NCI-H2227 treated with DMSO at 0.1 percent for 48 hours (cell line): Measurements from ENCODE around the gene GNAQ.
A peak's percentile ranks its signal among the peaks of the same experiment; 100 is the strongest.
"Not testable (repeated sequence)": the region's sequence is repeated elsewhere in the genome, so short reads cannot be mapped to it uniquely, and the experiment has no call there.

ENCODE experiments used
- DNase-seq: peaks from one replicate; lab custom pipeline; 2025; lab: John Stamatoyannopoulos, UW

The GNAQ gene

DNA sequence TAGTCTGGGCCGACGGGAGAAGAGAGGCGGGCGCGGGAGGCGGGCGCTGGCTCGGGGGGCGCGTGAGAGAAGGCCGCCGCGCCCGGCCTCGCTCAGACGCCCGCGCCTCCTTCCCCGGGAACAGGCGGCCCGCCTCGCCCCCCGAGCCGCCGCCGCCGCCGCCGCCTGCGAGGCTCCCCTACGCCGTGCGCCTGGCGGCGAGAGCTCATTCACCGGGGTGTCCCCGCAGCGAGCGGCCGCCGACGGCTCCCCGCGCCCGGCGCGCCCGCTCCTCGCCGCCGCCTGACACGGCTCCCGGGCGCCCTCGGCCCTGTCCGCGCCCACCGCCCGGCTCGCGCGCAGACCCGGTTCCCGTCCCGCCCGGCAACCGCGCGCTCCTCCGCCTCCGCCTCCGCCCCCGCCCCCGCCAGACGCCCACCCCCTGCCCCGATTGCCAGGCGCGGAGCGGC, at the start of gene GNAQ:
TSS of gene GNAQ (minus strand) at position 368 of the 449 bp plus-strand sequence. CDS start 576 bp downstream, outside the sequence.
- DNase-seq: no peak

DNA sequence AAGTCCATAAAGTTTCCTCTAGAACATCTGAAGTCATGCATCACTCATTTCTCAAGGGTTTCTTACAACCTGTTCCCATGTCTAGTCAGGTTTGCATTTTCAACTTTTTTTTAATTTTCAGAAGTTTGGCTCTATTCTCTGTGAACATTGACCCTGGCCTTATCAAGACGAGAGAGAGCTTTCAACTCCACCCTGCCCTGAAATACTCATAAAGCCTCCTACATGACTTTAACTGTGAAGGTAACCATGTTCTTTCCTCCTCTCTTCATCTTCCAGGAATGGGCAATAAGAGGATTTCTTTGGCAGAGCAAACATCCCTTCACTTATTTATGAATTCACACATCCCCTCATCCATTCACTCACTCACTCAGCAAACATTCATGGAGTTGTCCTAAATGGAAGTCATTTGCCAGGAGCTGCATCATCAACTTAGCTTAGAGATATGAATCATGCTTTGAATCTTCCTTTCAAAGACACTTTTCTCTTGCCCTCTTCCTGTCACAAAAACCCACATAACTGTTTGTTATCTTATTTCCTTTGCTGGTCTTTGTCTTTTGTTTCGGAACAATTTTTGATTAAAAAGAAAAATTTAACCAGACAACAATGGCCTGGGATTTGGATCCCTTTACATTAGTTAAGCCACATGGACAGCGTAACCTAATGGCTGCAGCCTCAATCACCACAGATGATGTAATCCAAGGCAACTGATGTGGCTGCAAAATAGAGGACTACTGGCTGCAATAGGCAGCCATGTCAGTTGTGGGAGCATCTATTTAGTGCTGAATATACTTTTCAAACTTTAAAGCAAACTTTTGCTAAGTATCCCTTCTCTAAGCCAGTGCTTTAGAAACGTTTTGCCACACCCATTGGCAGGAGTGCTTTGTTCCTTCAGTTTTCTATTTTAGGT, 43.0 kb upstream of the GNAQ start:
- DNase-seq: no peak

DNA sequence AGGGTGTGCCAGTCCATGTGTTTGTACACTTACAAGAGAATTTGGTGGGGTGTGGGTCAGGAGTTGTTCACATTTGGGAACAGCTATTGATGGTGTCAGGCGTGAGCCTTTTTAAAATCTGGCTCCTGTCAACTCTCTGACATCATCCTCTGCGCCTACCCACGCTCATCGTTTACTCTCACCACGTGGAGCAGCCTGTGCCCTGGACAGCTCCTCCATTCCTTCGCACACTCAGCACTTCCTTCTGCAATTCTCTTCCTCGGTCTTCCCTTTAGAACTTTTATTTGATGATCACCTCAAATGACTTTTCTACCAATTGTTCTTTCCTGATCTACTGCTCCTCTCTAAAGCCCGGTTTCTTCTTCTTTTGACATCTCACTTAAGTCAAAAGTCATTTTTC, 42.1 kb upstream of the GNAQ start:
- DNase-seq: no peak

DNA sequence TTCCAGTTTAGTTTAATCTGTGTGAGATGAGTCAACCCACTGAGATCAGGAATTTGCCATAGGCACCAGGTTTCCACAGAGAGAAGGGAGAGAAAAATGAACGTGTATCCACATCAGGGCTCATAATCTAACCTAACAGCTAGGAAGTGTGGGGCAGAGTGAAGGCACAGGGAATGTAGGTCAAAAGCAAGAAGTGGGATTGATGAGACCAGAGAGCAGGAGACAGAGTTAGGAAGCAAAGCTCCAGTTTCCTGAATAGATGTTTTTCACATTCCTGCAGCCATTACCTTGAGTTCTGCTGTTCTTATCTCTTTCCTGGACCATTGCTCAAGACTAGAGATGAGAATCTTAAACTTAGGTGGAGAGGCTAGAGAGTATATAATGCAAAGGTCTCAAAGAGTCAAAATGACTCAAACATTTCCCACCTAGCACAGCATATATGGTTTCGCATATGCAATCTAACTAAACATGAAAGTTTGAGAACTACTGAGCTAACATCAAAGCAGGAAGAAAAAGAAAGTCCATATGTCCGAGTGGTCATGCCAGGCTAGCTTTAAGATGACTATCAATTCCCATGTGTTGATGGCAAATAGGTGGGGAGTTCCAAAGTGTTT, 41.1 kb upstream of the GNAQ start:
- DNase-seq: no peak

DNA sequence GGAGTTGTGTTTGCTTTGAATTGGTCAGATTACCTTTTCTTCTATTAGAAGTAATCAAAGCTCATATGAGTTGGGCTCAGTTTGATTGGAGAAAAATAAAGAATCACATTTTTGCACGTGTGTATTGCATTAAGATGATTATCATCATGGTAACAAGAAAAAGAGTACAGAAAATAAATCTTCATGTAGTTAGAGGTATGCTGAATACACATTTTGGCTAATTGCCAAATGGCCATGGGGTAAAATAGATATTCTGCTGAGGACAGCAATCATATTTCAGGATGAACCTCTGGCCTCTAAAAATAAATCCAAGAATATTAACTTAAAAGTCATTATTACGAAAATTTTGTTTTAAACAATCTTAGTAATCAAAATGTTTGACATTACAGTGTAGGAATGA, 38.9 kb upstream of the GNAQ start:
- no peak for DNase-seq

DNA sequence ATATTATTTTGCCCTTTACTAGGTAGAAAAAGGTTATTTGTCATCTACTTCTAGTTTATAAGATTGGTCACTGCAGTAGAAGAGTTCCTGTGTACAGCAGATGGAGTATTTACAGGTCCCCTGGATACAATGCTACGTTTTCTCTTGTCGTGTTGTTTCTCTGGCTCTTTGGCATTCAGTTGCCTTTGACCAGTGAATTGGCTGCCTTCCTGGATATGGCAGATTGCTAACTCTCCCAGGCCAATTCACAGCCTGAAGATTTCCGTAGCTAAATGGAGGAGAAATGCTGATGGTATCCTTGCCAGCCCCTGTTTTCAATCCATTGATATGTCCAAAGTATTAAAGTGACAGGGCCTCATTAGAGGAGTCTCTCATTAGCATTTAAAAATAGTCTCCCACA, 32.5 kb upstream of the GNAQ start:
- no peak for DNase-seq

DNA sequence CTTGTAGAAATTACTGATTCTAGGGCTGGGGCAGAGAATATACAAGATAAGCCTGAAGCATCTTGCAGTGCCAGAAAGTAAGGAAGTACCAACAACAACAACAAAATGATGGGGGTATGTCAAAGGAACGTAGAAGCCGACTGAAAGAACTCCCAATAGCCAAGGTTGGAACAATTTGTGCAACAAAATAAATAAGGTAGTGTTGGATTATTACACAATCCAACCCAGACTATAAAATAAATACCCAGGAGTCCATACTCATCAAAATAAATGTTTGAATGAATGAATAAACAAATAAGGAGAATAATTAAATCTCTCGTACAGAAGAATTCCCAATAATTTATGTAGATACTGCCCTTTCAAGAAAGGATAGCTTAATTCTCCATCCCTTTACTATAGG, 31.1 kb upstream of the GNAQ start:
- DNase-seq: no peak

DNA sequence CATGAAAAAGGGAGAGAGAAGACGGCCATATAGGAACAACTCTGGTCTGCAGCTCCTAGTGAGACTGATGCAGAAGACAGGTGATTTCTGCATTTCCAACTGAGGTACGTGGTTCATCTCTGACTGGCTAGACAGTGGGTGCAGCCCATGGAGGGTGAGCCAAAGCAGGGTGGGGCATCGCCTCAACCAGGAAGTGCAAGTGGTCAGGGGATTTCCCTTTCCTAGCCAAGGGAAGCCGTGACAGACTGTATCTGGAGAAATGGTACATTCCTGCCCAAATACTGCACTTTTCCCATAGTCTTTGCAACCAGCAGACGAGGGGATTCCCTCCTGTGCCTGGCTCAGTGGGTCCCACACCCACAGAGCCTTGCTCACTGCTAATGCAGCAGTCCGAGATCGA, 22.6 kb upstream of the GNAQ start:
- DNase-seq: not testable (repeated sequence)

DNA sequence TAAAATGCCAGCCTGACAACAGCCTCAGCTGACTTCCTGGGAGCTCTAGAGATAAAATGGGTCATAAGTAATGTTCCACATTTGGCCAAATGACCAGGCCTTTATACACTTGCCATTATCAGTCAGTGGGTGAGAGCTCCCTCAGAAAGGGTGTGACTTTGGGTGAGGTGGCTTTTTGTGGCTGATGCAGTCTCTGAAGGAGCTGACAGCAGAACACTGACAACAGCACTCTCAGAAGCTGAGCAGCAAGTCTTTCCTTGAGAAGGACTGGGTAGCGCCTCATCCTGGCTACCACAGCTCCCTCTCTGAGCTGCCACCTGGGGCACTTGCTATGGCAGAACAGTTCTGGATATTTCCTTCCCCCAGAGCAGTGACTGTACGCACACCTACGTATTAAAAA, 22.0 kb upstream of the GNAQ start:
- no peak for DNase-seq

DNA sequence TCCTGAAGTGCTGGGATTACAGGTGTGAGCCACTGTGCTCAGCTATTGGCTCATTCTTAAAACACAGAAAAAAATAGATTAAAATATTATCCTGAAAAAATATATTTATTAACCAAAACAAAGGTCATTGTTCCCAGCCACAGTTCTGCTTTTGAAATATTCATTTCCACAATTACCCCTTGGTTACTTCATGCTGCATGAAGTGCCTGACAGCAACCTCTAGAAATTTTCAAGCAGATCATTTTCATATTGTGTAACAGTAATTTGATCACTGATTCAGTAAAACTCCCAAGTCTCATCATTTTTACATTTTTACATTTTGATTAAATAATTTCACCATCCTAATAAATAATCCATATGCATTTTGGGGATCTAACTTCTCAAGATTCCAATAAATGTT, 18.8 kb upstream of the GNAQ start:
- DNase-seq: no peak

DNA sequence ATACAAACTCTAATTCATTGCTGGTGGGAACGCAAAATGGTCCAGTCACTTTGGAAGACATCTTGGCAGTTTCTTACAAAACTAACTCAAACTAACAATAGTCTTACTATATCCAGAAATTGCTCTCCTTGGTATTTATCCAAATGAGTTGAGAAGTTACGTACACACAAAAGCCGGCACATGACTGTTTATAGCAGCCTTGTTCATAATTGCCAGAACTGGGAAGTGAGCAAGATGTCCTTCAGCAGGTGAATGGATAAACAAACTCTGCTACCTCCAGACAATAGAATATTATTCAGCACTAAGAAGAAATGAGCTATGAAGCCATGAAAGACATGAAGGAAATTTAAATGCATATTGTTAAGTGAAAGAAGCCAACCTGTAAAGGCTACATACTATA, 17.9 kb upstream of the GNAQ start:
- DNase-seq: no peak

DNA sequence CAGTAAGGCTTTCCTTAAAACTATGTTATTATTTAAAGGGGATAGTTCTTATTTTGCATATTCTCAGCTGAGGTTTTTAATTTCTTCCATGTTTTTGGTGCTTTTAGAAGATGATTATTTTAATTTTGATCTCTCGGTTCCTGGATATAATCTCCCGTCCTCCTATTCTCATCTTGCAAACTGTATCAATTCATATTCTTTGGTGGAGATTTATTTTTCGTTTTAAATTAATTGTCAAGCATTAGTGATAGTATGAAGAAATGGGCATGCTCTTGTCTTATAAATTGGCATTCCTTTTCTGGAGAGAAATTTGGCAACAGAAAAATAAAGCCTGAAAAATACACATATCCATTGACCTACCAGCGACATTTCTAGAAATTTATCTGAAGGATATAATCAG, 15.5 kb upstream of the GNAQ start:
- no peak for DNase-seq

DNA sequence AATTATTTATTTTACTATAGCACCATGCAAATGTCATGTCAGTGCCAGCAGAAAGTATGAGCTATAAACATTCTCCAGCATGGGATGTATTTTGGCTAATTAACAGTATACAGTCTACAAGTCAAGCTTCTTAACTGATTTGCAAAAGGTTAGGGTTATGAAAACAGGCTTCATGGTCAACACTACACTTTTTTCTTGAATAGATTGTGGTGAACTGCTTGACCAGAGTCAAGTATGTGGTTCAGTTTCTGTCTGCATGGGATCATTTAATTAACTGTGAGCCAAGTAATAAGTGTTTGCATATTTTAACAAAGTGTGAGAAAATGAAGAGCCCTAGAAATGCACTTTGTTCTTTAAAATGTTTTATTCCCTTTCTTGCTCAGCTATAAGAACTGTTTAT, 14.5 kb upstream of the GNAQ start:
- DNase-seq: no peak

DNA sequence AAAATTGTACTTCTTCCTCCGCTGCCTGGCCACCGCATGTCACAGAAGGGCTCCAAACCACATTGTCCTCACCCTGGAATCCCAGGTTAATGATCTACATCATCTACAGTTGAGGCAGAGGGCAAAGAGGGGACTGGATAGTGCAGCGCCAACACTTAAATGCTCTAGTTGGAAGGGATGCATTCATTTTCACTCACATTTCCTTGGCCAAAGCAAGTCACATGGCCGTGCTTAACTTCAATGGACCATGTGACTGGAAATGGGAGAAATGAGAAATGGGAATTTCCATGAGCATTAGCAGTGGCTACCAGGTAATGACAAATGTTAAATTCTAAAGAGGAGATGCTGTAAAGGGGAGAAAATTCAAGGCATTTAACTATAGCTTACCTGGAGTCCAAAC, 13.3 kb upstream of the GNAQ start:
- DNase-seq: no peak

DNA sequence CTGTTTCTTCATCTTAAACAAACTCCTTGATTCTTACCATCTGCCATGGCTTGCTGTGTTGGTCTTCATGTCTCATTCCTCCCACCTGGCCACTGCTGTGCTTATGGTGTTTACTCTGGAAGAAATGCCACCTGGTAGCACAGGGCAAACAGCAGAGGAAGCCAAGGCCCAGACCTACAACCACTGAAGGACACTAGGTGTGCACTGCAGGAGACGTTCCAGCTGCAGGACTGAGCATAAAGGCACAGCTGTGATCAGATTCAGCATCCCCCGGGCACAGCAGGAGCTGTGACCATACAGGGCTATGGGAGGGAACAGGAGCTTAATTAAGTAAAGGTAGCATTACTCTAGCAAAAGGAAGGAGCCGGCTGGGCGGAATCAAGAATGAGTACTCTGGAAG, 12.6 kb upstream of the GNAQ start:
- DNase-seq: no peak

DNA sequence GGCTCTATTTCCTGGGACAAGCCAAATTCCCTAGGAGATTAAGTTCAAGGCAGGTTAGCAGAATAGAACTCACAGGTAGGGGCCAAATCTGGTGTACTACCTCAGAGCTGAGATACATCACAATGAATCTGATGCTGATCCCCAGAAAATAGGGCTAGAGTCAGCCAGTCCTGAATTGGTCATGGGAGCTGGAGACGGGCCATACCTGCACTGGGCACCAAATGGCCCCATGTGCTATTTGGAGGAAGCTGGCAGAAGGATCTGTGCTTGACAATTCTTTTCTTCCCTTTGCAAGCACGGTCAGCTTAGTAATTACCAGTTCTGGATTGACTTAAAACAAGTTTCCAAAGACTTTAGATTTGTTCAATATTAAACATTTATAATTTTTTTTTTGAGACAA, 10.4 kb upstream of the GNAQ start:
- no peak for DNase-seq

DNA sequence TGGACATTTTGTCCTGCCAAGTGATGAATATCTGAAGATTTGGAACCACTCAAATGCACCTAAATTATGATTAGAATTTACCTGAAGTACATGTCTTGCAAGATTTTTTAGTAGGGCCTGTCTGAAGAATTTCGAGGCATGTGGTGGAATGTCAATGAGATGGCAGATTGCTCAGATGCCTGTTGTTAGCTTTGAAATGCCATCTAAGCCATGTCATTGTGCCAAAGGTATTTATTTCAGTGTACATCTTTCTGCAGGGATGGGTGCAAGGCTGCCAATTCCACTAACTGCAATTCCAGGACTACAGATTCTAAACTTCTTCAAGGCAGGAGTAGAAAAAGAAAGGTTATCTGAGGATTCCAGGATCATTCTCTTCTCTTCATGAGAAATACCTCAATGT, 9.1 kb upstream of the GNAQ start:
- no peak for DNase-seq

DNA sequence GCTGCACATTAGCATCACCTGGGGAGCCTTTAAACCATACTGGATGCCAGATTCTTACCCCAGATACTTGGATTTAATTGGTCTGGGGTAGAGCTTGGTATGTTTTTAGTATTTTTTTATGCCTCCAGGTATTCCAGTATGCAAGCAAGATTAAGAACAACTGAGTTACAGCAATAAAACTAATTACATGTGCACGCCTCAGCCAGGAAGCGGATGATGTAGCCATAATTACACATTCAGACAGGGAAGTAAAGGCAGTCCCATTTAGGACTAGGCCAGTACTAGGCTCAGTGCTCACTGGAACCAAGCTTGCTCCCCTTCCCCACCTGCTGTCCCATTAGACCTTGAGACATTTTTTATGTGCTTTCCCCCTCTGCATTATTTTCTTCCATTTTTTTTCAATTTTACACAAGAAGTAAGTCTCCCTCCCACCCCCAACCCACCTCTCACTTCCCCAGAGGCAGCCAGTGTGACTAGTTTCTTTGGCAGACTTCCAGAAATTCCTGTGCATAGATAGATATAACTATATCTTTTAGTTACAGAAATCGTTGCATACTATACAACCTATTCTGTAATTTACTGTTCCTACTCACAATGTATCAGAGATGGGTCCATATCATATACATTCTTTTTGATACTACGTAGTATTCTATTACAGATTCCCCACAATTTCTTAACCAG, 7.1 kb upstream of the GNAQ start:
- DNase-seq: no peak

DNA sequence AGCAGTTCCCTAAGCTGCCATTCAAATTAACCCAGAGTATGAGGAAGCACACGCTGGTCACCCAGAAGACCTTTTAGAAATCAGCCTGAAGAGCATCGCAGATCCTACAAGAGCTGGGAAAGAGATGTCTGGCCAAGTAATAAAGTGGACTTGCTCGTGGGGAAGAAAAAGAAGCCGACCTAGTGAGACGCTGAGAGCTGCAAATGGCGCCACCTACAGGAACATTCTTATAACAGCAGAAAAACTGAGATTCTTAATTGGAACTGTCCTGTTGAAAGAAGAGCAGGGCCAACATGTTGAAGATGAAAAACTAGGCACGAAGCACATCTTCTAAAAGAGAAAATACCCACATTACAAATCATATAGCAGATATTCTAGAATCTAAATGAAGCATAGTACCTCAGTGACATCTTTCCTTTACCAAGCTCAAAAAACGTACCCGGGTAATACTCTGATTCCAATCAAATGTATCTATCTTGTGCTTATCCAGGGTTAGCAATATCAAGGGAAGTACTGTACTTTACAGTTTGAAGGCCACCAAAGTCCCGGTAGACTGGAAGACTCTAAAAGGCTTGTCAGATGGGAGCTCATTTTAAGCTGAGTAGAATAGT, 3.9 kb upstream of the GNAQ start:
- DNase-seq: peak; percentile 73

DNA sequence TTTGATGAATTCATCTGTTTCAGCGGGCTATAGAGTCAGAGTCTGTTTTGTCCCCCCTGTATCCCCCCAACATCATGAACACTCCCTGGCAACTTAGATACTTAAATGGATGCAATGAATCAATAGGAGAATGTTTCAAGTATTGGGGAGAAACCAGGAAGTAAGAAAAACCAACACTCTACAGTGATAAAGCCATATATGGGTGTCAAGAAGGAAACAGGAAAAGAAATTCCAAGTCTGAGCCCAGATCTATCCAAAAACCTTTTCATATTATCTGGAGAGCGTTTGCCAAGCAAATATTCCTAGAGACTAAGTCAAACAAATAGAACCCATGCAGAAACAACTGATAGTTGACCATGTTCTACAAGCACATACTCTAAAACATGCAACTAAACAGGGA, 2.3 kb upstream of the GNAQ start:
- no peak for DNase-seq

DNA sequence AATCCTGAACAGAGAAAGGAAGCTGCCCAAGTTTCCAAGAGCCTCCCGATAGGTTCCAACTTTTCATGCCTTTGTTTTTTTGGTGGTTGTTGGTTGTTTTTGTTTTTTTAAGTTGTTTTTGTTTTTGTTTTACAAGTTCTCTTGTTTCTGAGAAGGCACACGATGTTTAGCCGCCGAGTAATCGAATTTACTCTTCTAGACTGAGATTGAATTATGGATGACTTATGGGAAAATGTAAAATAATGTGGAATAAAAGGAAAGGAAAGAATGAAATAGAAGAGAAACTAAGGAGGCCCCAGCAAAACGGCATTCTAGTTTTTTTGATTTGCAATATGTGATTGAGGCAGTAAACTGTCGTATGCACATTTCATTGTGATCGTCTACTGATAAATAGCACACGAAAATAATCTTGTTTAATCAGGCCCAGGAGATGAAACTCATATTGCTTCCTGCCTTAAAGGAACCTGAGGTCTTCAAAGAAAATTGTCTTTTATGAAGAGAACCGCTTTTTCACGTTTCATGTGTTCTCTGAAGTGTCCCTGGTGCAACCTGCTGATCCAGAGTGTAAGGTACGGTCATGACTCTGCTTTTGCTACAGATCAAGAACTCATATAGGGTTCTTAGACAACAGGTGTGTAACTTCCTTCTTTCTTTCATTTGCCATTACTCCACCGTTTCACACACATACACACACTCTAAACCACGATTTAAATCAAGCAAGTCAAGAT, 1.3 kb upstream of the GNAQ start:
- no peak for DNase-seq
